Liver (tissue), 9 donors: ENCODE data around the gene MARCHF10. TPM values are rescaled to one million over a fixed set of nuclear protein-coding genes. Genes with fewer than 3 reads are reported as not detected.

Source experiments
- DNase-seq: peaks from one replicate; pipeline ENCODE4 v3.0.0-alpha.2; 2017; ENCODE audit warnings: low spot score
- H3K27ac ChIP-seq, 2 donors: one replicate each; pipeline ENCODE4 v1.7.0; 2013; ENCODE audit warnings: inconsistent platforms in 2 of 2, low read length in 2 of 2, control low read depth in 1 of 2, low read depth in 1 of 2, mild to moderate bottlenecking in 1 of 2
- H3K27me3 ChIP-seq, 4 donors: one replicate each; pipeline versions ENCODE4 v1.6.1 to v1.7.0; 2013; ENCODE audit warnings: low read length in 3 of 4, inconsistent platforms in 1 of 4, mild to moderate bottlenecking in 1 of 4, moderate library complexity in 1 of 4; ENCODE audit not compliant: control insufficient read depth in 4 of 4, insufficient read depth in 4 of 4
- H3K36me3 ChIP-seq, 4 donors: one replicate each; pipeline versions ENCODE4 v1.6.1 to v1.7.0; 2013; ENCODE audit warnings: low read length in 3 of 4, mild to moderate bottlenecking in 3 of 4, low read depth in 1 of 4, moderate library complexity in 1 of 4; ENCODE audit not compliant: control insufficient read depth in 4 of 4, insufficient read depth in 3 of 4
- H3K4me1 ChIP-seq, 4 donors: one replicate each; pipeline versions ENCODE4 v1.6.1 to v1.7.0; 2013; ENCODE audit warnings: low read length in 3 of 4, mild to moderate bottlenecking in 3 of 4, moderate library complexity in 1 of 4; ENCODE audit not compliant: control insufficient read depth in 4 of 4, insufficient read depth in 4 of 4
- H3K4me3 ChIP-seq, 3 donors: one replicate each; pipeline versions ENCODE4 v1.6.1 to v1.7.0; 2013; ENCODE audit warnings: low read length in 3 of 3, control low read depth in 1 of 3, low read depth in 1 of 3, mild to moderate bottlenecking in 1 of 3
- H3K9ac ChIP-seq, 2 donors: one replicate each; pipeline ENCODE4 v1.7.0; 2013; ENCODE audit warnings: low read length in 2 of 2, mild to moderate bottlenecking in 2 of 2, moderate library complexity in 2 of 2, control low read depth in 1 of 2, low read depth in 1 of 2
- H3K9me3 ChIP-seq, 4 donors: one replicate each; pipeline versions ENCODE4 v1.6.1 to v1.7.0; 2013; ENCODE audit warnings: low read length in 3 of 4; ENCODE audit not compliant: control insufficient read depth in 4 of 4
- ATF3 ChIP-seq: IDR thresholded peaks from 2 replicates; pipeline ENCODE4 v1.6.1; 2016; ENCODE audit warnings: antibody characterized with exemption
- CTCF ChIP-seq: fragments of 150-350 bp; IDR thresholded peaks from 2 replicates; pipeline ENCODE4 v1.5.1; 2017; ENCODE audit warnings: improper control_type of control experiment, low read depth, low read length; ENCODE audit not compliant: missing input control
- EGR1 ChIP-seq, 2 donors: IDR thresholded peaks; 2 replicates each; pipeline ENCODE4 v1.6.1; 2016 to 2018; ENCODE audit warnings: antibody characterized with exemption in 2 of 2, low read depth in 2 of 2
- FOXA1 ChIP-seq: IDR thresholded peaks from 2 replicates; pipeline ENCODE4 v1.6.1; 2016; ENCODE audit warnings: antibody characterized with exemption
- FOXA2 ChIP-seq: IDR thresholded peaks from 2 replicates; pipeline ENCODE4 v1.6.1; 2016; ENCODE audit warnings: antibody characterized with exemption
- GABPA ChIP-seq, 2 donors: IDR thresholded peaks in 1 of 2; conservative IDR thresholded peaks in 1 of 2; 2 replicates each; pipeline ENCODE4 v1.6.1; 2016; ENCODE audit warnings: antibody characterized with exemption in 2 of 2, mild to moderate bottlenecking in 1 of 2, moderate library complexity in 1 of 2
- HNF4A ChIP-seq, 2 donors: conservative IDR thresholded peaks; 2 replicates each; pipeline ENCODE4 v1.6.1; 2016; ENCODE audit warnings: antibody characterized with exemption in 2 of 2, mild to moderate bottlenecking in 2 of 2
- HNF4G ChIP-seq: IDR thresholded peaks from 2 replicates; pipeline ENCODE4 v1.6.1; 2016; ENCODE audit warnings: antibody characterized with exemption
- JUND ChIP-seq, 2 donors: IDR thresholded peaks; 2 replicates each; pipeline ENCODE4 v1.6.1; 2016; ENCODE audit warnings: antibody characterized with exemption in 2 of 2
- MAX ChIP-seq: IDR thresholded peaks from 2 replicates; pipeline ENCODE4 v1.6.1; 2016; ENCODE audit warnings: antibody characterized with exemption
- NR2F2 ChIP-seq: IDR thresholded peaks from 2 replicates; pipeline ENCODE4 v1.6.1; 2016; ENCODE audit warnings: antibody characterized with exemption
- RAD21 ChIP-seq, 2 donors: IDR thresholded peaks; 2 replicates each; pipeline ENCODE4 v1.6.1; 2016; ENCODE audit warnings: antibody characterized with exemption in 2 of 2, mild to moderate bottlenecking in 2 of 2
- RXRA ChIP-seq, 2 donors: IDR thresholded peaks; 2 replicates each; pipeline ENCODE4 v1.6.1; 2017 to 2018; ENCODE audit warnings: antibody characterized with exemption in 2 of 2, mild to moderate bottlenecking in 1 of 2
- SP1 ChIP-seq: IDR thresholded peaks from 2 replicates; pipeline ENCODE4 v1.6.1; 2018; ENCODE audit warnings: antibody characterized with exemption, mild to moderate bottlenecking
- YY1 ChIP-seq: IDR thresholded peaks from 2 replicates; pipeline ENCODE4 v1.6.1; 2016; ENCODE audit warnings: antibody characterized with exemption, mild to moderate bottlenecking
- ZBTB33 ChIP-seq: IDR thresholded peaks from 2 replicates; pipeline ENCODE4 v1.6.1; 2016; ENCODE audit warnings: antibody characterized with exemption
- WGBS: extraction: QIAGEN DNeasy Blood & Tissue Kit; methylation state at CpG from one replicate; pipeline ENCODE4 v1.1.7; 2013; 5-methylcytosine and 5-hydroxymethylcytosine counted together
- polyA plus RNA-seq, 2 donors: library from polyadenylated mRNA; stranded (reverse) in 1 of 2; unstranded in 1 of 2; fragments of 200-250 nt in 1 of 2; fragments of >200 nt in 1 of 2; fragmentation: Nextera tagmentation in 1 of 2; extraction: Ambion mirVana in 1 of 2; gene quantifications; one replicate each; pipeline versions ENCODE4 v1.2.1 to v1.2.3, GENCODE V29; 2013 to 2015
- total RNA-seq, 2 donors: library from RNA; depleted of rRNA; stranded (reverse); fragments of >200 nt; gene quantifications; one replicate each; pipeline ENCODE4 v1.2.3, GENCODE V29; 2014
- donor health status: healthy.
- donor health status: healthy.
- donor health status: healthy.
- donor health status: healthy.
- donor health status: healthy.

MARCHF10 gene
- total and polyA plus RNA-seq, 4 donors = not detected

- 41% methylated on average over 5 of the region's 5 CpGs for WGBS
- no peak overlapping the region for H3K4me3 ChIP-seq
- no peaks in the 10 kb centered on the region for H3K36me3 ChIP-seq
- no peaks in the 10 kb centered on the region for H3K9me3 ChIP-seq
- TF ChIP-seq NR2F2 = no peak
- no peak for TF ChIP-seq EGR1 (IDR thresholded peaks at IDR 0.05; ENCODE audit: low read depth in 2 of 2)
- TF ChIP-seq RXRA (IDR thresholded peaks at IDR 0.05) = no peak
- TF ChIP-seq CTCF = no peak
- TF ChIP-seq HNF4G = no peak
- no peak for TF ChIP-seq MAX
- no peak for TF ChIP-seq SP1
- TF ChIP-seq HNF4A (conservative IDR thresholded peaks at IDR 0.05) = no peak
- H3K27me3 ChIP-seq = peaks cover 0 to 10% (median 0%) of the 10 kb centered on the region in 4 donors
- DNase-seq = no peak
- H3K9ac ChIP-seq = no peak overlapping the region
- H3K27ac ChIP-seq = no peak overlapping the region
- H3K4me1 ChIP-seq = no peaks in the 10 kb centered on the region
Measured at GRCh38 chr17:62725791-62726249, 82.3 kb downstream of the MARCHF10 start.

GRCh38 chr17:62724398-62725146 is 83.5 kb downstream of the MARCHF10 start:
- no peaks in the 10 kb centered on the region for H3K4me1 ChIP-seq
- H3K36me3 ChIP-seq = no peaks in the 10 kb centered on the region
- H3K9me3 ChIP-seq = no peaks in the 10 kb centered on the region
- H3K27me3 ChIP-seq = peaks cover 0 to 16% (median 0%) of the 10 kb centered on the region in 4 donors
- no peak for DNase-seq
- H3K4me3 ChIP-seq = no peak overlapping the region
- peak overlapping the region in 1 of 2 donors; percentile 39 for H3K9ac ChIP-seq
- TF ChIP-seq SP1 (no peak), RAD21 (IDR thresholded peaks at IDR 0.05) (no peak), YY1 (no peak), ZBTB33 (no peak), RXRA (IDR thresholded peaks at IDR 0.05) (no peak), NR2F2 (no peak), FOXA2 (no peak), JUND (IDR thresholded peaks at IDR 0.05) (no peak), ATF3 (no peak), EGR1 (IDR thresholded peaks at IDR 0.05; ENCODE audit: low read depth in 2 of 2) (no peak)
- WGBS = 53% methylated on average over 16 of the region's 16 CpGs
- no peak overlapping the region for H3K27ac ChIP-seq

- Histone ChIP-seq H3K4me3 (no peak overlapping the region), H3K9ac (peak overlapping the region in 1 of 2 donors; percentile 39), H3K4me1 (no peaks in the 10 kb centered on the region), H3K36me3 (no peaks in the 10 kb centered on the region), H3K27ac (no peak overlapping the region), H3K27me3 (peaks cover 0 to 16% (median 0%) of the 10 kb centered on the region in 4 donors), H3K9me3 (no peaks in the 10 kb centered on the region)
- DNase-seq = no peak
- WGBS = 60% methylated on average over 7 of the region's 7 CpGs
- TF ChIP-seq HNF4A (conservative IDR thresholded peaks at IDR 0.05) = no peak
- TF ChIP-seq FOXA1 = no peak
- no peak for TF ChIP-seq YY1
- TF ChIP-seq CTCF = no peak
- TF ChIP-seq SP1 = no peak
- TF ChIP-seq FOXA2 = no peak
- TF ChIP-seq JUND (IDR thresholded peaks at IDR 0.05) = no peak
- TF ChIP-seq HNF4G = no peak
- no peak for TF ChIP-seq ZBTB33
- TF ChIP-seq GABPA (IDR thresholded peaks at IDR 0.05 in 1 of 2, conservative IDR thresholded peaks at IDR 0.05 in 1 of 2) = no peak
- TF ChIP-seq RAD21 (IDR thresholded peaks at IDR 0.05) = no peak
- no peak for TF ChIP-seq EGR1 (IDR thresholded peaks at IDR 0.05; ENCODE audit: low read depth in 2 of 2)
Measured at GRCh38 chr17:62723842-62724241, 84.3 kb downstream of the MARCHF10 start.
